ENCODE results near the gene RARRES2. TPM values are rescaled to one million over a fixed set of nuclear protein-coding genes. Genes with fewer than 3 reads are reported as not detected.

Gene RARRES2
- total and polyA plus RNA-seq, 4 donors, result 65.9 to 198 (median 97.0) TPM

- Histone ChIP-seq H3K27ac (ENCODE audit: low read depth in 1 of 2, low read length in 2 of 2) (no peak overlapping the region), H3K36me3 (ENCODE audit: control insufficient read depth in 1 of 2, insufficient read depth in 2 of 2, low read length in 1 of 2) (no peaks in the 10 kb centered on the region), H3K27me3 (ENCODE audit: control insufficient read depth in 1 of 2, insufficient read depth in 2 of 2, low read length in 1 of 2) (no peaks in the 10 kb centered on the region), H3K4me3 (ENCODE audit: low read length in 2 of 2) (no peak overlapping the region), H3K9me3 (ENCODE audit: control insufficient read depth, low read length) (no peaks in the 10 kb centered on the region), H3K4me1 (ENCODE audit: control insufficient read depth in 1 of 2, insufficient read depth in 2 of 2, low read length in 2 of 2) (no peaks in the 10 kb centered on the region)
- WGBS, 2 donors, result 81 to 82% methylated on average over 18 of the region's 18 CpGs
- DNase-seq, result peak in 1 of 2 donors; percentile 45
- ATAC-seq (ENCODE audit: low FRiP score), result no peak
- intact Hi-C loops (cut with DNase I), result no loop called here
These were observed 20.6 kb upstream of the RARRES2 start for GRCh38 chr7:150361807-150362621.

DNA sequence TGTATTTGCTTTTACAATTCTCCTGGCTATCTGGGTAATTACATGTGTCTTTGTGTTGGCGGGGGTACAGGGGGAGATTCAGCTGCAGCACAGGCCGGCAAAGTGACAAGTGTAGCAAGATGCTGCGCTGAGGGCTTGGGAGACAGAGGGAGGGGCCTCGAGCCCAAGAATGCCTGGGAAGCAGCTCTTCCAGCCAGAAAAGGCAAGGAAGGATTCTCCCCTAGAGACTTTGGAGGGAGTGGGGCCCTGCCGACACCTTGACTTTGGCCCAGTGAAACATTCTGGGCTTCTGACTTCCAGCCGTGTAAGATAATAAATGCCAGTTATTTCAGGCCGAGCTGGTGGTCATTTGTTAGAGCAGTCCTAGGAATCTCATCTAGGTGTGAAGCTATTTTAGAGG, 20.0 kb upstream of the RARRES2 start:
- Histone ChIP-seq H3K9me3 (ENCODE audit: control insufficient read depth, low read length) (no peaks in the 10 kb centered on the region), H3K27ac (ENCODE audit: low read depth in 1 of 2, low read length in 2 of 2) (no peak overlapping the region), H3K27me3 (ENCODE audit: control insufficient read depth in 1 of 2, insufficient read depth in 2 of 2, low read length in 1 of 2) (no peaks in the 10 kb centered on the region), H3K4me3 (ENCODE audit: low read length in 2 of 2) (no peak overlapping the region), H3K36me3 (ENCODE audit: control insufficient read depth in 1 of 2, insufficient read depth in 2 of 2, low read length in 1 of 2) (no peaks in the 10 kb centered on the region), H3K4me1 (ENCODE audit: control insufficient read depth in 1 of 2, insufficient read depth in 2 of 2, low read length in 2 of 2) (no peaks in the 10 kb centered on the region)
- WGBS, 2 donors, result 65 to 68% methylated on average over 7 of the region's 7 CpGs
- ATAC-seq (ENCODE audit: low FRiP score) (no peak), DNase-seq (peak in 1 of 2 donors; percentile 21)
- intact Hi-C loops (cut with DNase I), result no loop called here

- H3K4me3 ChIP-seq (ENCODE audit: low read length in 2 of 2), result no peak overlapping the region
- H3K9me3 ChIP-seq (ENCODE audit: control insufficient read depth, low read length), result no peaks in the 10 kb centered on the region
- DNase-seq (no peak), ATAC-seq (ENCODE audit: low FRiP score) (no peak)
- H3K27ac ChIP-seq (ENCODE audit: low read depth in 1 of 2, low read length in 2 of 2), result no peak overlapping the region
- intact Hi-C loops (cut with DNase I), result no loop called here
- H3K27me3 ChIP-seq (ENCODE audit: control insufficient read depth in 1 of 2, insufficient read depth in 2 of 2, low read length in 1 of 2), result no peaks in the 10 kb centered on the region
- 62 to 68% methylated on average over 5 of the region's 5 CpGs for WGBS, 2 donors
- no peaks in the 10 kb centered on the region for H3K4me1 ChIP-seq (ENCODE audit: control insufficient read depth in 1 of 2, insufficient read depth in 2 of 2, low read length in 2 of 2)
- H3K36me3 ChIP-seq (ENCODE audit: control insufficient read depth in 1 of 2, insufficient read depth in 2 of 2, low read length in 1 of 2), result no peaks in the 10 kb centered on the region
These were observed 19.1 kb upstream of the RARRES2 start for GRCh38 chr7:150360363-150361058.

GRCh38 chr7:150359622-150360362, 18.4 kb upstream of the RARRES2 start:
- Histone ChIP-seq H3K27ac (ENCODE audit: low read depth in 1 of 2, low read length in 2 of 2) (no peak overlapping the region), H3K4me3 (ENCODE audit: low read length in 2 of 2) (no peak overlapping the region), H3K27me3 (ENCODE audit: control insufficient read depth in 1 of 2, insufficient read depth in 2 of 2, low read length in 1 of 2) (no peaks in the 10 kb centered on the region), H3K9me3 (ENCODE audit: control insufficient read depth, low read length) (no peaks in the 10 kb centered on the region), H3K36me3 (ENCODE audit: control insufficient read depth in 1 of 2, insufficient read depth in 2 of 2, low read length in 1 of 2) (no peaks in the 10 kb centered on the region), H3K4me1 (ENCODE audit: control insufficient read depth in 1 of 2, insufficient read depth in 2 of 2, low read length in 2 of 2) (no peaks in the 10 kb centered on the region)
- intact Hi-C loops (cut with DNase I), result no loop called here
- 97 to 100% methylated on average over 2 of the region's 2 CpGs for WGBS, 2 donors
- peak in 1 of 2 donors; percentile 34 for DNase-seq
- ATAC-seq (ENCODE audit: low FRiP score), result no peak

GRCh38 chr7:150358988-150359621, 17.7 kb upstream of the RARRES2 start:
- Histone ChIP-seq H3K4me3 (ENCODE audit: low read length in 2 of 2) (no peak overlapping the region), H3K36me3 (ENCODE audit: control insufficient read depth in 1 of 2, insufficient read depth in 2 of 2, low read length in 1 of 2) (no peaks in the 10 kb centered on the region), H3K27me3 (ENCODE audit: control insufficient read depth in 1 of 2, insufficient read depth in 2 of 2, low read length in 1 of 2) (no peaks in the 10 kb centered on the region), H3K4me1 (ENCODE audit: control insufficient read depth in 1 of 2, insufficient read depth in 2 of 2, low read length in 2 of 2) (no peaks in the 10 kb centered on the region), H3K9me3 (ENCODE audit: control insufficient read depth, low read length) (no peaks in the 10 kb centered on the region), H3K27ac (ENCODE audit: low read depth in 1 of 2, low read length in 2 of 2) (no peak overlapping the region)
- ATAC-seq (ENCODE audit: low FRiP score), result no peak
- WGBS, 2 donors, result 88 to 95% methylated on average over 4 of the region's 4 CpGs
- DNase-seq, result peak in 1 of 2 donors; percentile 22
- intact Hi-C loops (cut with DNase I), result no loop called here

DNA sequence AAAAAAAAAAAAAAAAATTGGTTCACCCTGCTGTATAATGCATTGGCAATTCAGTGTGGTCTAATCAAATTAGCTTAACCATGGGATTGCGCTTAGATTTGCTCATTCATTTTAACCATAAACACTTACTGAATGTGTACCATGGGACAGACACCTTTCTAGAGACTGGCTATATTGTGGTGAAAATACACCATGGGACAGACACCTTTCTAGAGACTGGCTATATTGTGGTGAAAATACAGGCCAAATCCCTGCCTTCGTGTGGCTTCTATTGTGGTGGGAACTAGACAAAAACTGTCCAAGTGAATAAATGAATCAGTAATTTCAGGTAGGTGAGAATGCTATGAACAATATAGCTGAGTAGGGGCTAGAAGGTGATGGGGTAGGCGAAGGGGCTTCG, 17.0 kb upstream of the RARRES2 start:
- WGBS, 2 donors, result 90 to 94% methylated on average over 4 of the region's 4 CpGs
- Histone ChIP-seq H3K36me3 (ENCODE audit: control insufficient read depth in 1 of 2, insufficient read depth in 2 of 2, low read length in 1 of 2) (no peaks in the 10 kb centered on the region), H3K27me3 (ENCODE audit: control insufficient read depth in 1 of 2, insufficient read depth in 2 of 2, low read length in 1 of 2) (no peaks in the 10 kb centered on the region), H3K4me1 (ENCODE audit: control insufficient read depth in 1 of 2, insufficient read depth in 2 of 2, low read length in 2 of 2) (no peaks in the 10 kb centered on the region), H3K4me3 (ENCODE audit: low read length in 2 of 2) (no peak overlapping the region), H3K27ac (ENCODE audit: low read depth in 1 of 2, low read length in 2 of 2) (no peak overlapping the region), H3K9me3 (ENCODE audit: control insufficient read depth, low read length) (no peaks in the 10 kb centered on the region)
- intact Hi-C loops (cut with DNase I), result no loop called here
- DNase-seq (no peak), ATAC-seq (ENCODE audit: low FRiP score) (no peak)

DNA sequence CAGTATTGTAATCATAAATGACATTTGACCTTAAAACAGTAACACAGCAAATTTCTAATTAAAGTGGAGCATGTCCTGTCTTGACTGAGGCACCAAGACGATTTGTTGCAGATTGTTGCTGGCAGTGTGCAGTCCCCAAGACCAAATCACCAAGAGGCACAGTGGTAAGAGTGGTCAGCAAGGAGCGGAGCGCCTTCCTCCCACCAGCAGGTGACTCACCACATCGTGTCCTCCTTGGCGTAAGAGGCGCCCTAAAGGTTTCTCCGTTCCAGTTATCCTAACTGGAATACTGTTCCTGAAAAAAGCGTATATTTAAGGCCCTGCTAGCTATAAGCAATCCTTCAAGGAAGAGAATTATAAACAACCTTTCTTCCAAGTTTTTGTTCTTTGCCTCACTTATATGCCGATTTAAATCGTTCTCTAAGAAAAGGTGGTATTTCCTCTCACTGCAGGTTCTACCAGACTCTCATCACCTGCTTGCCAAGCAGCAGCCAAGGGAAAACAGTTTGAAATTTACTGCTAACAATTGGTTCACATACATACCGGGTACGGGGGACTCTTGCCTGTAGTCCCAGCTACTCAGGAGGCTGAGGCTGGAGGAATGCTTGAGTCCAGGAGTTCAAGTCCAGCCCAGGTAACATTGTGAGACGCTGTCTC, 16.5 kb upstream of the RARRES2 start:
- H3K27me3 ChIP-seq (ENCODE audit: control insufficient read depth in 1 of 2, insufficient read depth in 2 of 2, low read length in 1 of 2), result no peaks in the 10 kb centered on the region
- ATAC-seq (ENCODE audit: low FRiP score), result no peak
- DNase-seq, result peak in 1 of 2 donors; percentile 42
- intact Hi-C loops (cut with DNase I), result loop anchor here in 1 of 2 donors (2.0 kb wide), 1 partner anchor 63 kb away; no protein-coding TSS in a partner anchor
- H3K4me1 ChIP-seq (ENCODE audit: control insufficient read depth in 1 of 2, insufficient read depth in 2 of 2, low read length in 2 of 2), result no peaks in the 10 kb centered on the region
- H3K36me3 ChIP-seq (ENCODE audit: control insufficient read depth in 1 of 2, insufficient read depth in 2 of 2, low read length in 1 of 2), result no peaks in the 10 kb centered on the region
- H3K9me3 ChIP-seq (ENCODE audit: control insufficient read depth, low read length), result no peaks in the 10 kb centered on the region
- WGBS, 2 donors, result 79% methylated on average over 13 of the region's 13 CpGs
- H3K27ac ChIP-seq (ENCODE audit: low read depth in 1 of 2, low read length in 2 of 2), result no peak overlapping the region
- H3K4me3 ChIP-seq (ENCODE audit: low read length in 2 of 2), result no peak overlapping the region

DNA sequence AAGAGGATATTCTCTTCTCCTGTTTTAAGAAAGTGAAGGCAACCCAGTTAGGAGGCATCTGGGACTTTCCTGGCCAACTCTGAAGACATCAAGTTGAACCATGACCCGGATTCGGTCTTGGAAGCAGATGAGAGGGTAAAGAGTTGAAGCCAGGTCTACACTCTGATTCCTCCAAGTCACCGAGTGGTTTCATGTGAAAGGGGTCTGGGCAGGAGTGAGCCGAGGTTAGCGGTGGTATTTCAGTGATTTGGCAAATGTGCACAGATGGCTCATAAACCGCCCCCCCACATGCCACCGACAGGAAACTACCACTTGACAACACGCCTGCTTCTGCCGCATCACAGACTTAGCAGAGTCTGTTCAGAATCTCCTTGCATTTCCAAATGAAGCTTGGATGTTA, 15.8 kb upstream of the RARRES2 start:
- ATAC-seq (ENCODE audit: low FRiP score), result no peak
- intact Hi-C loops (cut with DNase I), result loop anchor here in 1 of 2 donors (2.0 kb wide), 1 partner anchor 64 kb away; no protein-coding TSS in a partner anchor
- Histone ChIP-seq H3K9me3 (ENCODE audit: control insufficient read depth, low read length) (no peaks in the 10 kb centered on the region), H3K4me1 (ENCODE audit: control insufficient read depth in 1 of 2, insufficient read depth in 2 of 2, low read length in 2 of 2) (no peaks in the 10 kb centered on the region), H3K4me3 (ENCODE audit: low read length in 2 of 2) (no peak overlapping the region), H3K36me3 (ENCODE audit: control insufficient read depth in 1 of 2, insufficient read depth in 2 of 2, low read length in 1 of 2) (no peaks in the 10 kb centered on the region), H3K27me3 (ENCODE audit: control insufficient read depth in 1 of 2, insufficient read depth in 2 of 2, low read length in 1 of 2) (no peaks in the 10 kb centered on the region), H3K27ac (ENCODE audit: low read depth in 1 of 2, low read length in 2 of 2) (no peak overlapping the region)
- DNase-seq, result peak in 1 of 2 donors; percentile 64
- WGBS, 2 donors, result 70 to 72% methylated on average over 9 of the region's 9 CpGs

Measured in aorta (tissue), 5 donors.